ENCODE results near the gene ARMC5.

The ARMC5 gene

GRCh38 chr16:31489616-31490584, 30.6 kb downstream of the ARMC5 start:
- no peak for DNase-seq (ENCODE audit: low read depth, low spot score)
- H3K4me3 ChIP-seq = no peak overlapping the region
- no peak overlapping the region for H3K9ac ChIP-seq (ENCODE audit: insufficient read length)
- no peak for TF ChIP-seq EZH2 (IDR thresholded peaks at IDR 0.05)
- TF ChIP-seq POLR2AphosphoS5 (IDR thresholded peaks at IDR 0.05; ENCODE audit: borderline replicate concordance, low read depth, low read length) = no peak
- TF ChIP-seq FOXP2 (optimal IDR thresholded peaks at IDR 0.05; ENCODE audit: control extremely low read depth, extremely low read length, insufficient read depth) = no peak
- no peak overlapping the region for H3K27ac ChIP-seq
- no peaks in the 10 kb centered on the region for H3K9me3 ChIP-seq (ENCODE audit: low read depth, low read length)
- H3K36me3 ChIP-seq (ENCODE audit: insufficient read depth, low read length) = peaks cover 4% of the 10 kb centered on the region; the same call in 1 of the 2 replicates

- TF ChIP-seq EZH2 (IDR thresholded peaks at IDR 0.05) = no peak
- no peak for TF ChIP-seq POLR2AphosphoS5 (IDR thresholded peaks at IDR 0.05; ENCODE audit: borderline replicate concordance, low read depth, low read length)
- TF ChIP-seq FOXP2 (optimal IDR thresholded peaks at IDR 0.05; ENCODE audit: control extremely low read depth, extremely low read length, insufficient read depth) = no peak
- no peak for DNase-seq (ENCODE audit: low read depth, low spot score)
- Histone ChIP-seq H3K9ac (ENCODE audit: insufficient read length) (no peak overlapping the region), H3K36me3 (ENCODE audit: insufficient read depth, low read length) (peaks cover 4% of the 10 kb centered on the region; the same call in 1 of the 2 replicates), H3K27ac (no peak overlapping the region), H3K4me3 (no peak overlapping the region), H3K9me3 (ENCODE audit: low read depth, low read length) (no peaks in the 10 kb centered on the region)
These were observed 32.6 kb downstream of the ARMC5 start for GRCh38 chr16:31491778-31492418.

DNA sequence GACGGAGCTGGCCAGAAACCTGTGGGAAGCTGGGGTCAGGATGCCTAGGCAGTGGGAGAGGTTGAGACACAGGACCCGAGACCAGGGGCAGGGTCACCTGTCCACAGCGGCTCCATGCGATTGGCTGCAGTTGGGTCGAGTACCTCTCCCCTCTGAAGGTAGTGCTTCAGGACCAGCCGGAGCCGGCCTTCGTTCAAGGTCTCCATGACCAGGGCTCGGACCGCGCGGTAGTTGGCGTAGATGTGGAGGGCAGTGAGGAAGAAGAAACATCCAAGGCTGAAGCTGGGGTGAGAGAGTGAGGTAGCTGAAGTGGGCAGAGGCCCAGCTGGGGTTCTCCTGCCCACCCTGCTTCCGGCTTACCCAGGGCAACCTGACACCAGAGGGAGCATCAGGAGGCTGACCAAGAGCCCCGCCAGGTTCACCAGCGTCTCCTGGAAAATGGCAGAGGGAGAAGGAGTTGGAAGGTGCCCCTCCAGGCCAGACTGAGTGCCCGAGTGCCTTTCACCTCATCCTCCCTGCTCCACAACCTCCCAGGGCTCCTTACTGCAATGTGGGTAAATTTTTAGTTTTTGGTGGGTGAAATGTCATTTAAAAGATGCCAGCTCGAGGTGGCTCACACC, 34.3 kb downstream of the ARMC5 start:
- DNase-seq (ENCODE audit: low read depth, low spot score) = no peak
- TF ChIP-seq EZH2 (IDR thresholded peaks at IDR 0.05) (no peak), POLR2AphosphoS5 (IDR thresholded peaks at IDR 0.05; ENCODE audit: borderline replicate concordance, low read depth, low read length) (no peak), FOXP2 (optimal IDR thresholded peaks at IDR 0.05; ENCODE audit: control extremely low read depth, extremely low read length, insufficient read depth) (no peak)
- peaks cover 4% of the 10 kb centered on the region; the same call in 1 of the 2 replicates for H3K36me3 ChIP-seq (ENCODE audit: insufficient read depth, low read length)
- H3K9me3 ChIP-seq (ENCODE audit: low read depth, low read length) = no peaks in the 10 kb centered on the region
- H3K9ac ChIP-seq (ENCODE audit: insufficient read length) = no peak overlapping the region
- no peak overlapping the region for H3K4me3 ChIP-seq
- no peak overlapping the region for H3K27ac ChIP-seq

DNA sequence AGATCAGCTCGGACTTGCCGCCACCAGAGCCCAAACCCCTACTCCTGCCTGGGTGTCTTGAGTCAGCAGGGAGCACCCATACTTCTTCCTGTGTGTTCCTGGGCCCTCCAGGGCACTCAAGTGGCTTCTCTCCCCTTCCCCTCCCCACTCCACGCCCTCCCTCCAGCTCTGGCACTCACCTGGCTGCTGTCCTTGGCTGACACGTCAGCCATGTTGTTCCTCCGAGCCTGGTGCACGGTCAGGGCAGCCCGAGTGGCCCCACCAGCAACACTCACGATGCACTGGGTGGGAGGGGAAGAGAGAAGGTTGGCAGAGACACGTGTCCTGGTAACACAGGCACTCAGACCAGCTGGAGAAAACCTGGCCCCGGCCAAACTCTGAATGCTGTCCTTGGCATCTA, 37.4 kb downstream of the ARMC5 start:
- Histone ChIP-seq H3K4me3 (no peak overlapping the region), H3K27ac (no peak overlapping the region), H3K9ac (ENCODE audit: insufficient read length) (no peak overlapping the region), H3K9me3 (ENCODE audit: low read depth, low read length) (no peaks in the 10 kb centered on the region), H3K36me3 (ENCODE audit: insufficient read depth, low read length) (peaks cover 4% of the 10 kb centered on the region; the same call in 1 of the 2 replicates)
- TF ChIP-seq FOXP2 (optimal IDR thresholded peaks at IDR 0.05; ENCODE audit: control extremely low read depth, extremely low read length, insufficient read depth) (no peak), EZH2 (IDR thresholded peaks at IDR 0.05) (no peak), POLR2AphosphoS5 (IDR thresholded peaks at IDR 0.05; ENCODE audit: borderline replicate concordance, low read depth, low read length) (no peak)
- DNase-seq (ENCODE audit: low read depth, low spot score) = no peak

- Histone ChIP-seq H3K9me3 (ENCODE audit: low read depth, low read length) (no peaks in the 10 kb centered on the region), H3K27ac (no peak overlapping the region), H3K36me3 (ENCODE audit: insufficient read depth, low read length) (no peaks in the 10 kb centered on the region; the same call in 1 of the 2 replicates), H3K4me3 (no peak overlapping the region), H3K9ac (ENCODE audit: insufficient read length) (no peak overlapping the region)
- DNase-seq (ENCODE audit: low read depth, low spot score) = no peak
- TF ChIP-seq FOXP2 (optimal IDR thresholded peaks at IDR 0.05; ENCODE audit: control extremely low read depth, extremely low read length, insufficient read depth) = no peak
- TF ChIP-seq EZH2 (IDR thresholded peaks at IDR 0.05) = no peak
- no peak for TF ChIP-seq POLR2AphosphoS5 (IDR thresholded peaks at IDR 0.05; ENCODE audit: borderline replicate concordance, low read depth, low read length)
These were observed 39.2 kb downstream of the ARMC5 start for GRCh38 chr16:31498493-31498892.

DNA sequence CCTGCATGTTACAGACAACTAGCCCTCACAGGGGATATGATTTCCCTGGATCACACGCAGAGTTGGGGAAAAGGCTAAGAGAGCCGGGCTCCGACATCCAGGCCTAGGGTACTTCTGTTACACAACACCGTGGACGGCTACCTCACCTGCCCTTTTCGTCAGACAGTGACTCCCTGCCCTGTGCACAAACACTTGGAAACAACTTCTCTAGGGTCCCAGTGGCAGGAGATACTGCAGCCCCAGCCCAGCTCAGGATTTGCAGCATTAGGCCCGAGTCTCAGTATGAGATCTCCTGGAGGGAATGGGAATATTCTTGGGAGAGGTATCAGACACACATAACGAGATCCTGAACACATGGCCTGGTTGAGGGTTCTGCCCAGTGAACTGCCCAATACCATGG, 40.6 kb downstream of the ARMC5 start:
- H3K36me3 ChIP-seq (ENCODE audit: insufficient read depth, low read length) = no peaks in the 10 kb centered on the region; the same call in 1 of the 2 replicates

GRCh38 chr16:31501226-31501965, 42.1 kb downstream of the ARMC5 start:
- Histone ChIP-seq H3K9me3 (ENCODE audit: low read depth, low read length) (no peaks in the 10 kb centered on the region), H3K36me3 (ENCODE audit: insufficient read depth, low read length) (no peaks in the 10 kb centered on the region; the same call in 1 of the 2 replicates), H3K27ac (no peak overlapping the region), H3K4me3 (no peak overlapping the region), H3K9ac (ENCODE audit: insufficient read length) (no peak overlapping the region)
- TF ChIP-seq FOXP2 (optimal IDR thresholded peaks at IDR 0.05; ENCODE audit: control extremely low read depth, extremely low read length, insufficient read depth) = no peak
- no peak for TF ChIP-seq EZH2 (IDR thresholded peaks at IDR 0.05)
- no peak for TF ChIP-seq POLR2AphosphoS5 (IDR thresholded peaks at IDR 0.05; ENCODE audit: borderline replicate concordance, low read depth, low read length)
- DNase-seq (ENCODE audit: low read depth, low spot score) = no peak

More for the DNA sequence above, 40.6 kb downstream of the ARMC5 start:
- Histone ChIP-seq H3K27ac (no peak overlapping the region), H3K9me3 (ENCODE audit: low read depth, low read length) (no peaks in the 10 kb centered on the region), H3K9ac (ENCODE audit: insufficient read length) (no peak overlapping the region), H3K4me3 (no peak overlapping the region)
- DNase-seq (ENCODE audit: low read depth, low spot score) = no peak
- no peak for TF ChIP-seq EZH2 (IDR thresholded peaks at IDR 0.05)
- no peak for TF ChIP-seq FOXP2 (optimal IDR thresholded peaks at IDR 0.05; ENCODE audit: control extremely low read depth, extremely low read length, insufficient read depth)
- no peak for TF ChIP-seq POLR2AphosphoS5 (IDR thresholded peaks at IDR 0.05; ENCODE audit: borderline replicate concordance, low read depth, low read length)

Measured in SK-N-MC (cell line).